Upper lobe of right lung (tissue), 1 donor: ENCODE results near the gene TBC1D22A. TPM values are rescaled to one million over a fixed set of nuclear protein-coding genes. Genes with fewer than 3 reads are reported as not detected.

Experiments
- ATAC-seq: fragments of 200-7000 bp; cut with Tn5 transposase; one replicate; pipeline ENCODE4 v1.9.1; 2020; ENCODE audit warnings: mild to moderate bottlenecking, moderate library complexity
- DNase-seq: peaks from one replicate; pipeline ENCODE4 v3.0.0-alpha.2; 2020
- H3K27ac ChIP-seq: fragments of 200-600 bp; one replicate; pipeline ENCODE4 v1.8.0; 2022
- H3K27me3 ChIP-seq: fragments of 200-600 bp; one replicate; pipeline ENCODE4 v1.8.0; 2022; ENCODE audit warnings: mild to moderate bottlenecking
- H3K36me3 ChIP-seq: fragments of 200-600 bp; one replicate; pipeline ENCODE4 v1.8.0; 2022
- H3K4me1 ChIP-seq: fragments of 200-600 bp; one replicate; pipeline ENCODE4 v1.8.0; 2022
- H3K4me3 ChIP-seq: fragments of 200-600 bp; one replicate; pipeline ENCODE4 v1.8.0; 2022; ENCODE audit warnings: mild to moderate bottlenecking
- H3K9me3 ChIP-seq: fragments of 200-600 bp; one replicate; pipeline ENCODE4 v1.8.0; 2022
- intact Hi-C: fragments of 100-400 bp; cut with DNase I; formaldehyde crosslinking; loops from one replicate; pipeline ENCODE4 v1.11.0; 2022
- total RNA-seq: library from RNA; stranded (reverse); fragmentation: NEBNext Ultra II Directional; extraction: Animal tissue kit (Norgen Biotek cat#: 25700); gene quantifications from one replicate; pipeline ENCODE4 v1.2.1, GENCODE V29; 2021
- TF ChIP-seq, protein P1 (sequence below): fragments of 200-600 bp; IDR thresholded peaks from one replicate; pipeline ENCODE4 v1.8.0; 2022; ENCODE audit warnings: antibody characterized with exemption
- donor health status: DM: no; HTN: yes; CAD: no; lungs with severe emphysema.

The TBC1D22A gene
- total RNA-seq, 1 donor from 2014 or later, result 31.3 TPM

DNA sequence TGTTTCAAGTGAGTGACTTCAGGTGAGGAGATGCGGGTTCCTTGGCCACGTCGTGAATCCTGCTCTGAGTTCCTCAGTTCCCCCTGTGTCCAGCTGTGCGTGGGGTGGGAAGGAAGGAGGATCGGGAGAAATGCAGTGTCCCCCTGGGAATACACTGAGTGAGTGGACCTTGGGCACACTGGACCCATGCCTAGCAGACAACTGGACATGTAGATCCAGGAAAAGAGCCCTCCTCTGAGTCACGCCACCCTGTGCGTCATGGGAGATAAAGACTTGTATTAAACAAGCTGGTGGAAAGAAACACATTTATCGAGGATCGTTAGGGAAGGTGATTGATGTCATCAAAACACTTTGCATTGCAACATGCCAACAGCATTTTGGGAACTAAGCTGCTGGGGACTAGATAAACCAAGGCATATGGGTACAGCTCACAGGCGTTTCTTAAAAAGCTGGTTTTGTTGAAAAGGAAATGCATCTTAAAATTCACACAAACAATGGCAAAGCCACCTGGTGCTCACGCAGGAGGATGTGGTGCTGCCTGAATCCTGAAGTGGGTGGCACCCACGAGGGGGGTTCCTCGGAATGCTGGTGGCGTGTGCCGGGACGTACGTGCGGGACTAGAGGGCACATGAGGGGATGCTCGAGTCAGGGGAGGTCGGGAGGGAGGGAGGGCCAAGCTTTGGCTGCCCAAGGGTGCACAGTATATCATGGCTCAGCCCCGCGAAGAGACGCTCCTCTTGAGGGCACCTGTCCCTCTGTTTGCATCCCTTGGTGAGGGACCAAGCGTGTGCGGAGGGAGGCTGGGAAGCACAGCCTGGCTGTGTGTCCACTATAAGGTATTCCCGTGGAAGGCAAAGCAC lies 303.5 kb downstream of the TBC1D22A start:
- ATAC-seq (no peak), DNase-seq (peak; percentile 46)
- Histone ChIP-seq H3K4me3 (no peak overlapping the region), H3K36me3 (no peaks in the 10 kb centered on the region), H3K27me3 (no peaks in the 10 kb centered on the region), H3K4me1 (no peaks in the 10 kb centered on the region), H3K27ac (no peak overlapping the region), H3K9me3 (no peaks in the 10 kb centered on the region)
- TF ChIP-seq, protein P1, sequence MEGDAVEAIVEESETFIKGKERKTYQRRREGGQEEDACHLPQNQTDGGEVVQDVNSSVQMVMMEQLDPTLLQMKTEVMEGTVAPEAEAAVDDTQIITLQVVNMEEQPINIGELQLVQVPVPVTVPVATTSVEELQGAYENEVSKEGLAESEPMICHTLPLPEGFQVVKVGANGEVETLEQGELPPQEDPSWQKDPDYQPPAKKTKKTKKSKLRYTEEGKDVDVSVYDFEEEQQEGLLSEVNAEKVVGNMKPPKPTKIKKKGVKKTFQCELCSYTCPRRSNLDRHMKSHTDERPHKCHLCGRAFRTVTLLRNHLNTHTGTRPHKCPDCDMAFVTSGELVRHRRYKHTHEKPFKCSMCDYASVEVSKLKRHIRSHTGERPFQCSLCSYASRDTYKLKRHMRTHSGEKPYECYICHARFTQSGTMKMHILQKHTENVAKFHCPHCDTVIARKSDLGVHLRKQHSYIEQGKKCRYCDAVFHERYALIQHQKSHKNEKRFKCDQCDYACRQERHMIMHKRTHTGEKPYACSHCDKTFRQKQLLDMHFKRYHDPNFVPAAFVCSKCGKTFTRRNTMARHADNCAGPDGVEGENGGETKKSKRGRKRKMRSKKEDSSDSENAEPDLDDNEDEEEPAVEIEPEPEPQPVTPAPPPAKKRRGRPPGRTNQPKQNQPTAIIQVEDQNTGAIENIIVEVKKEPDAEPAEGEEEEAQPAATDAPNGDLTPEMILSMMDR, result no peak
- intact Hi-C loops, result no loop called here

DNA sequence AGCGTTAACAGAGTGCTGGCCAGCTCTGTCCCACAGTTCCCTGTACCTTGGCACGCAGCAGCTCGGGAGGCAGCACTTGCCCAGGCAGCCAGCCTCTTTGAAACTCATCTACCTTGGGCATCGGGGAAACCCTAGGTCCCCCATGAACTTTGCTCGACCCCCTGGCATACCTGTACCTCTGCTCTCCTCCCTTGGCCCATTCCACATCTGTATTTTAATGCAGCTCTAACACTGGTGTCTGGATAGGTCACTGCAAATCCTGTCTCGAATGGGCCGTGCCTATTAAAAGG lies 304.1 kb downstream of the TBC1D22A start:
- ATAC-seq (peak; percentile 19), DNase-seq (no peak)
- Histone ChIP-seq H3K27ac (no peak overlapping the region), H3K9me3 (no peaks in the 10 kb centered on the region), H3K4me3 (no peak overlapping the region), H3K27me3 (no peaks in the 10 kb centered on the region), H3K36me3 (no peaks in the 10 kb centered on the region), H3K4me1 (no peaks in the 10 kb centered on the region)
- intact Hi-C loops, result no loop called here
- TF ChIP-seq, protein P1, result no peak

DNA sequence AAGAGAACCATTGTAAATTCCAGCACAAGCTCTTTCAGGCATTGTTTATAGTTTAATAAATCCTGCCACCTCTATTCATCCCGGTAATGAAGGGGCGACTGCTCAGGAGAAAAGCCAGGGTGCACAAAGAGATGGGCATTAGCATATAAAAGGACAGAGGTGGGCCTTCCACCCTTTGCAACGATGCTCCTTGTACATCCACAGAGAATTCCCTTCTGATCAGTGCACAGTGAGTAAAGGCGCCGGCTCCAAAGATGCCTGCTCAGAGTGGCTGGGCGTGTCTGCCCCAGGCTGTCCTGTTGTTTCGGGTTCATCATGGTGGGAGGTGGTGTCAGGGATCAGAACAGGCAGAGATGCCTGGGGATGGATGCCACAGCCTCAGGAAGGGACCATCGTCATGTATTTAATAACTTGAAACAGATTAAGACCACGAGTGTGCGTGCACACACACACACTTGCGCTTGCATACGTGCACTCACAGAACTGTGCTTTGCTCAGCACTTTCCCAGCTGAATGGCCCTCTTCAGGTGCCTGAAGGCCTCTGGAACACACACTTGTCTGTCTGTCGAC lies 305.0 kb downstream of the TBC1D22A start:
- ATAC-seq, result no peak
- intact Hi-C loops, result no loop called here

DNA sequence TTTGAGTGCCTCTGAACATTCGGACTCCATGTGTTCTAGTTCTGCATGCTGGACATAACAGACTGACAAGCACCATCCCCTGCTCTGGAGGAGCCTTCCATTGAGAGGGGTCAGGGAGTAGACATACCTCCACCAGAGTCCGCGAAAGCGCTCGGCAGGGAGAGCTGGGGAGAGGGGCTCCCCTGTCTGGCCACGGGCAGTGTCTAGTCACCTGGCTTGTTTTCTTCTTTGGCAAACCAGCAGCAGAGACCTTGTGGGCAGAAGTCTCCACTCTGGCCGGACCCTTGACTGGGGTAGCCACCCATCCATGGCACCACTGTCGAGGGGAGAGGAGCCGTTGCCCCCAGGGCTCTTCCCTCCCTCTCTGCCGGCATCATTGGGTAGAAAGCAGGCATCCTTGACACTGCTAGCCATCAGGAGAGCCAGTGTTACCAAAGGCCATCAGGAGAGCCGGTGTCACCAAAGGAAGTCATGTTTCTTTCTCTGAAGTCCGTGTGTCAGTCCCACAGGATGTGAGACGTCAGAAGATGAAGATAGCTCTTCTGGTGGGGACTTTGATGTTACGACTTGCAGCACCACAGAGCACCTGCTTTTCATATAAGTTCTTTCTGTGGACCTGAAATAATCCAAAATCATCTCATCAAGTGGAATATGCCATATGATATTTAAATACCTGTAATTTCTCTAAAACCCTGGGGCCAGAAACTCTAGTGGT lies 305.6 kb downstream of the TBC1D22A start:
- H3K27ac ChIP-seq, result no peak overlapping the region
- ATAC-seq (no peak), DNase-seq (peak; percentile 54)
- no peaks in the 10 kb centered on the region for H3K27me3 ChIP-seq
- intact Hi-C loops, result no loop called here
- no peaks in the 10 kb centered on the region for H3K36me3 ChIP-seq
- no peaks in the 10 kb centered on the region for H3K4me1 ChIP-seq
- TF ChIP-seq, protein P1, result no peak
- no peaks in the 10 kb centered on the region for H3K9me3 ChIP-seq
- no peak overlapping the region for H3K4me3 ChIP-seq

More for the DNA sequence above, 305.0 kb downstream of the TBC1D22A start:
- H3K9me3 ChIP-seq, result no peaks in the 10 kb centered on the region
- DNase-seq, result no peak
- H3K27ac ChIP-seq, result no peak overlapping the region
- TF ChIP-seq, protein P1, result no peak
- no peaks in the 10 kb centered on the region for H3K4me1 ChIP-seq
- no peaks in the 10 kb centered on the region for H3K36me3 ChIP-seq
- H3K27me3 ChIP-seq, result no peaks in the 10 kb centered on the region
- no peak overlapping the region for H3K4me3 ChIP-seq

DNA sequence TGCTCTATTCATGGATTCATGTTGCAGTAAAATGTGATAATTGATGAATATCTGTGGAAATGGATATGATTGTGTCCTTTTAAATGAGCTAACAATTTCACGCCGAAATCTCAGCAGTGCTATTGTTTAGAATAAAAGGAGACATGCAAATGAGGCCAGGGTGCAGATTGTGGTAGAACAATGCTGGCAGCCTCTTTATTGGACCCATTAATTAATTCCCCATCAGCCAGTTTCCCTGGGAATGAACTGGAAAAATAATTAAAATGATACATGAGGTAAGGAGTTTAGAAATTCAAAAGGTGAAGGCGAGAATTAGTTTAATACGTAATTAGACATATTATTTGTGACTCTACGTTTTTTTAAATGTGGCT lies 306.2 kb downstream of the TBC1D22A start:
- Histone ChIP-seq H3K4me3 (no peak overlapping the region), H3K4me1 (no peaks in the 10 kb centered on the region), H3K27ac (no peak overlapping the region), H3K36me3 (no peaks in the 10 kb centered on the region), H3K9me3 (no peaks in the 10 kb centered on the region), H3K27me3 (no peaks in the 10 kb centered on the region)
- intact Hi-C loops, result no loop called here
- DNase-seq, result no peak
- TF ChIP-seq, protein P1, result no peak
- ATAC-seq, result no peak
